Measurements from ENCODE around the gene HAO2.

The HAO2 gene

DNA sequence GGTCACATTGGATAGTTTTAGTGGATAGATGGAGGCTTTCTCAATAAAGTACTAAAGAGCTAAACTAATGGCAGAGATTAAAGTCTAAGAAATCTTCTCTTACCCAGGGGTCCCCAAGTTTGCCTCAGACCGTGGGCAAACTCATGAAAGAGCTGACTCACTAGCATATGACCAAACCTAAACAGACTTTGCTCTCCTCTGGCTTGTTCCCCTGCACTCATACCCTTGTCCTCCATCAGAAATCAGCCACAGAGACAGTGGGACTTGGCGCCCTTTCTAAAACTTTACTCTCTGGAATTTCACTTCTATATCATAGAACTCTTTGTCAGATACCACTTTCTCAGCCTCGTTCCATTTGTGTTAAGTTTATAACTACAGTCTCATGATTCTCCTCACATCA is 29.4 kb downstream of the HAO2 start:
- Histone ChIP-seq H3K4me3 (no peak overlapping the region), H3K27ac (no peak overlapping the region)
- TF ChIP-seq, protein P1, sequence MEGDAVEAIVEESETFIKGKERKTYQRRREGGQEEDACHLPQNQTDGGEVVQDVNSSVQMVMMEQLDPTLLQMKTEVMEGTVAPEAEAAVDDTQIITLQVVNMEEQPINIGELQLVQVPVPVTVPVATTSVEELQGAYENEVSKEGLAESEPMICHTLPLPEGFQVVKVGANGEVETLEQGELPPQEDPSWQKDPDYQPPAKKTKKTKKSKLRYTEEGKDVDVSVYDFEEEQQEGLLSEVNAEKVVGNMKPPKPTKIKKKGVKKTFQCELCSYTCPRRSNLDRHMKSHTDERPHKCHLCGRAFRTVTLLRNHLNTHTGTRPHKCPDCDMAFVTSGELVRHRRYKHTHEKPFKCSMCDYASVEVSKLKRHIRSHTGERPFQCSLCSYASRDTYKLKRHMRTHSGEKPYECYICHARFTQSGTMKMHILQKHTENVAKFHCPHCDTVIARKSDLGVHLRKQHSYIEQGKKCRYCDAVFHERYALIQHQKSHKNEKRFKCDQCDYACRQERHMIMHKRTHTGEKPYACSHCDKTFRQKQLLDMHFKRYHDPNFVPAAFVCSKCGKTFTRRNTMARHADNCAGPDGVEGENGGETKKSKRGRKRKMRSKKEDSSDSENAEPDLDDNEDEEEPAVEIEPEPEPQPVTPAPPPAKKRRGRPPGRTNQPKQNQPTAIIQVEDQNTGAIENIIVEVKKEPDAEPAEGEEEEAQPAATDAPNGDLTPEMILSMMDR (IDR thresholded peaks at IDR 0.05) = no peak
- DNase-seq (ENCODE audit: low spot score) = no peak

DNA sequence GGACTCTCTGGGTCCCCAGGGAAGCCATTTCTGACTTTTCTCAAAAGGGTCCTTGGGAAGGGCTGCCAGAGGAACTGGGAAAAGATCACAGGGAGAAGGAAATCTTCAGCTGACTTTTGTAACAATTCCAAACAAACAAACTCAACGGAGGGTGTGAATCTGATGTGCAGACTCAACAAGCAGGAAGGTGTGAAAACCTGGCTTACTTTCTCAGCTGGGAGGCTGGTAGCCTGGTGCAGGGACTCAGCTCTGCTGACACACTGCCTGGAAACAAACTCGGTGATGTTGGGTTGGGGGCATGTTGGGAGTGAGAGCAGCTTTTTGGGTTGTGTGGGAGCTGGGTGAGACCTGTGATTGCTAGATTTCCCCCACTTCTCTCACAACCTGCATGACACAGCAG is 36.2 kb downstream of the HAO2 start:
- TF ChIP-seq, protein P1 (IDR thresholded peaks at IDR 0.05) = no peak
- Histone ChIP-seq H3K27ac (no peak overlapping the region), H3K4me3 (no peak overlapping the region)
- DNase-seq (ENCODE audit: low spot score) = no peak

DNA sequence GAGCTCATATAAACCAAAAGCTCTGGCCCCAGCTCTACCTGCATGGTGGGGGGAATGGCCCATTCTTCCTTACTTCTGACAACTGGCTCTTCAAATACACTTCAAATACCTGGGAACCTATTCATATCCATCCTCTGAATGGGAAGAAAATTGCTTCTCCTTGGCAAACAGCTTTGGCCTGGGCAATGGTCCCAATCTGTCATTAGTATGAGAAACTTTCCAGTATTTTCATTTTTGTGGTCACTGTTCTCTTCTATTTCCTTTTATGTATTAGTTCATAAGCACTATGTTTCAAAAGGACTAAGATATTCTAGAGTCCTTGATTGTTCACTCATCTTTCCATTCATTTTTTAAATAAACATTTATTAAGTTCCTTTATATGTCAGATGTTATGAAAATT is 41.1 kb downstream of the HAO2 start:
- TF ChIP-seq, protein P1 (IDR thresholded peaks at IDR 0.05) = no peak
- no peak overlapping the region for H3K4me3 ChIP-seq
- no peak overlapping the region for H3K27ac ChIP-seq
- no peak for DNase-seq (ENCODE audit: low spot score)

DNA sequence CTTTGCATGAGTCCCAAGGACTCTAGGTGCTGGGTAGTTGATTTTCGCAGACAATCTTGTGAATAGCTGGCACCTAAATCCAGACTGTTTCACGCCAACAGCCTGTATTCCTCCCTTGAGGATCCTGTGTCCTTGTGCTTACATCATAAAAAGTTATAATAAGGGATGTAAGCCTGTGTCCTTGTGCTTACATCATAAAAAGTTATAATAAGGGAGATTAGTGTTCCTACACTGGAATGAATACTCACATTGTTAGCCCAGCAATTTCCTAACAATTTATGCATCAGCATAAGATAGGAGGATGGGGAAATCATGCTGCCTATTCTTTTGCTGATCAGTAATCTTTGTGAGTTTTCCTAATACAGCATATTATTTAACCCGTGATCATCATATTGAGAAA is 42.4 kb downstream of the HAO2 start:
- Histone ChIP-seq H3K4me3 (no peak overlapping the region), H3K27ac (no peak overlapping the region)
- TF ChIP-seq, protein P1 (IDR thresholded peaks at IDR 0.05) = no peak
- DNase-seq (ENCODE audit: low spot score) = no peak

DNA sequence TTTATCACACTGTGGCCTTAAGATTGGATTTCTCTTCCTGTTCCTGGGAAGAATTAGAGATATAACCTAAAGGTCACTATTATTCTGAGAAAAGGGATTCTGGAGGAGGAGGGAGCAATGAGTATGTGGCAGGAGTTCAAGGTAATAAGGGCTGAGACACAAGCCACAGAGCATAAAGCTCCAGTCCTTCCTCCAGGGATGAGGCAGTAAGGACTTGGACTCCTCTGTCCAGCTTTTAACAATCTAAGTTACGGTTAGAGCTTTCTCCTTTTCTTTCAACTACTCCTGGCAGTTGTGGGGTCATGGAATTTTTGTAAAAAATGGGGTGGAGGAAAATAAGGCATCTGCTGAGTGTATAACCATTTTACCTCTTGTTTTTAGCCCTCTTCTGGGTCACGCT is 46.4 kb downstream of the HAO2 start, which contains the start of gene HSD3B2:
HSD3B2 (plus strand) TSS at position 201 of the 400 bp plus-strand sequence. CDS start 270 bp downstream, outside the sequence.
- no peak for DNase-seq (ENCODE audit: low spot score)
- no peak within 1 kb of the TSS for H3K27ac ChIP-seq
- TF ChIP-seq, protein P1 (IDR thresholded peaks at IDR 0.05) = no peak
- no peak within 1 kb of the TSS for H3K4me3 ChIP-seq

DNA sequence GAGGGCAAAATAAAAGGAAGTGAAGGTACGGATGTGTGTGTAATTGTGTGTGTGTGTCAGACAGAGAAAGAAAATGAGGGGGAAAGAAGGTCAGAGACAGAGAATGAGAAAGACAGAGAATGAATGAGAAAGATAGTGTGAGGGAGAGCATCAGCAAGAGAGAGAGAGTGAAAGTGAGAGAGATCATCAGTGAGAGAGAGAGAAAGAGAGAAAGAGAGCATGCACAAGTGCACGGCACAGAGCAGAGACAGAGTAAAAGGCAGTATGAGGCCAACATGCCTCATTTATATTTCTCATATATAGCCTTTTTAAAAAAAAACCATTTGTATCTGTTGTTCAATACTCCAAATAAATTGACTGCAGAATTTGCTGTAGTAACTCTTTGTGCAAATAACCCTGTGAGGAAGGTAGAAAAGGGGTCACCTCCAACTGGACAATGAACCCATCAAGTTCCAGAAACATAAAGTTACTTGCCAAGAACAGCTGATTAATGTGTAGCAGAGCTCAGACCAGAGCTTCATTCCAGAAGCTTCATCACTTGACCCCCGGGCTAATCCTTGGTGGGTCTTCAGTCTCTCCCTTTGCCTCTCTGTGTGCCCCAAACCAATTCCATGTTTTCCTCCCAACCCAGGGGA is 47.5 kb downstream of the HAO2 start:
- TF ChIP-seq, protein P1 (IDR thresholded peaks at IDR 0.05) = no peak
- H3K4me3 ChIP-seq = no peak overlapping the region
- no peak overlapping the region for H3K27ac ChIP-seq
- DNase-seq (ENCODE audit: low spot score) = no peak

DNA sequence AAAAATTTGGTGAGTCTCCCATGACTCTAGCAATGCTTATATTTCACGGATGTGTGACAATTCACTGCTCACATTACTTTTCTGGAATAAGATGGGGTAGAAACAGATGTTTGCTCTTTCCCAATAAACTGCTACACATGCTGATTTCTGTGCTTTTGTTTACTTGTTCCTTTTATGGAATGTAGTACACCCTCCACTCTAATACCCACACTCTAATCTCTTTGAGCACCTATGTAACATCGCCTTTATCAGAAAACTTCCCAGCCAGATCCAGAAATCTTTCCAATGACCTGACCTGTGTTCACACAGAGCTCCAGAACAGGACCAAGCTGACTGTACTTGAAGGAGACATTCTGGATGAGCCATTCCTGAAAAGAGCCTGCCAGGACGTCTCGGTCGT is 50.5 kb downstream of the HAO2 start:
- no peak for DNase-seq (ENCODE audit: low spot score)
- TF ChIP-seq, protein P1 (IDR thresholded peaks at IDR 0.05) = no peak
- H3K27ac ChIP-seq = no peak overlapping the region
- H3K4me3 ChIP-seq = no peak overlapping the region

Measured in coronary artery (tissue), 2 donors.